ENCODE results near the gene DNAJA3.

- TF ChIP-seq CTCF (IDR thresholded peaks at IDR 0.05): no peak
- no peak for TF ChIP-seq POLR2A (IDR thresholded peaks at IDR 0.05)
Measured at GRCh38 chr16:4442371-4442770, 16.7 kb downstream of the DNAJA3 start.

Data from Peyer's patch (tissue), 4 donors.